Osteocyte (in vitro differentiated cells): ENCODE measurements around the gene CD200. TPM values are rescaled to one million over a fixed set of nuclear protein-coding genes. Genes with fewer than 3 reads are reported as not detected.

Experiments
- DNase-seq: peaks from one replicate; pipeline ENCODE4 v3.0.0; 2021; ENCODE audit warnings: mixed read lengths; ENCODE audit not compliant: unreplicated experiment; ENCODE audit errors: extremely low spot score
- H3K27ac Mint-ChIP-seq: one replicate; pipeline ENCODE4 v1.8.0; 2021; ENCODE audit warnings: mild to moderate bottlenecking, mixed read lengths; ENCODE audit not compliant: unreplicated experiment
- H3K27me3 Mint-ChIP-seq: one replicate; pipeline ENCODE4 v1.8.0; 2021; ENCODE audit warnings: mixed read lengths; ENCODE audit not compliant: unreplicated experiment
- H3K36me3 Mint-ChIP-seq: one replicate; pipeline ENCODE4 v1.8.0; 2021; ENCODE audit warnings: mixed read lengths; ENCODE audit not compliant: unreplicated experiment
- H3K4me1 Mint-ChIP-seq: one replicate; pipeline ENCODE4 v1.8.0; 2021; ENCODE audit warnings: mixed read lengths; ENCODE audit not compliant: unreplicated experiment
- H3K4me3 Mint-ChIP-seq: one replicate; pipeline ENCODE4 v1.8.0; 2021; ENCODE audit warnings: mild to moderate bottlenecking, moderate library complexity, mixed read lengths; ENCODE audit not compliant: unreplicated experiment
- H3K9me3 Mint-ChIP-seq: one replicate; pipeline ENCODE4 v1.8.0; 2021; ENCODE audit warnings: mixed read lengths; ENCODE audit not compliant: unreplicated experiment
- CTCF ChIP-seq: fragments of 200-600 bp; sonication (generic); IDR thresholded peaks from 2 replicates; pipeline ENCODE4 v1.5.0; 2021; ENCODE audit warnings: antibody characterized with exemption, mild to moderate bottlenecking, moderate library complexity
- total RNA-seq: library from RNA; stranded (reverse); gene quantifications from 2 replicates; pipeline ENCODE4 v1.2.1, GENCODE V29; 2021

CD200 gene
- total RNA-seq, 1 donor from 2014 or later, result 0.27 TPM

- TF ChIP-seq CTCF, result no peak
- peaks cover 9% of the 10 kb centered on the region for H3K27me3 Mint-ChIP-seq
Observed at GRCh38 chr3:112407888-112408702, 75.1 kb downstream of the CD200 start.

GRCh38 chr3:112409041-112409440, 76.1 kb downstream of the CD200 start:
- no peak for TF ChIP-seq CTCF
- no peaks in the 10 kb centered on the region for H3K4me1 Mint-ChIP-seq
- DNase-seq, result no peak
- H3K36me3 Mint-ChIP-seq, result no peaks in the 10 kb centered on the region
- no peak overlapping the region for H3K27ac Mint-ChIP-seq
- no peak overlapping the region for H3K4me3 Mint-ChIP-seq
- peaks cover 11% of the 10 kb centered on the region for H3K27me3 Mint-ChIP-seq
- H3K9me3 Mint-ChIP-seq, result no peaks in the 10 kb centered on the region

More at GRCh38 chr3:112407888-112408702, 75.1 kb downstream of the CD200 start:
- Mint-ChIP-seq H3K9me3 (no peaks in the 10 kb centered on the region), H3K4me3 (no peak overlapping the region), H3K36me3 (no peaks in the 10 kb centered on the region), H3K4me1 (no peaks in the 10 kb centered on the region), H3K27ac (no peak overlapping the region)
- no peak for DNase-seq

- H3K9me3 Mint-ChIP-seq, result no peaks in the 10 kb centered on the region
- TF ChIP-seq CTCF, result no peak
- no peak overlapping the region for H3K4me3 Mint-ChIP-seq
- H3K36me3 Mint-ChIP-seq, result no peaks in the 10 kb centered on the region
- no peak overlapping the region for H3K27ac Mint-ChIP-seq
- H3K27me3 Mint-ChIP-seq, result peaks cover 13% of the 10 kb centered on the region
- H3K4me1 Mint-ChIP-seq, result no peaks in the 10 kb centered on the region
- no peak for DNase-seq
Observed at GRCh38 chr3:112411425-112411824, 78.5 kb downstream of the CD200 start.

Other genes with a start within 250 kb of the CD200 start
- gene C3orf52, start 246.8 kb upstream of the CD200 start, total RNA-seq, result 1.0 and 1.4 TPM in 2 replicates
- gene GCSAM, start 199.9 kb upstream of the CD200 start, total RNA-seq, result not detected in 2 replicates
- not detected in 2 replicates for gene SLC9C1, start 38.9 kb upstream of the CD200 start, total RNA-seq
- not detected in 2 replicates for gene BTLA, start 166.3 kb downstream of the CD200 start, total RNA-seq
- 39.8 and 46.3 TPM in 2 replicates for gene ATG3, start 228.8 kb downstream of the CD200 start, total RNA-seq
- gene SLC35A5, start 228.9 kb downstream of the CD200 start, total RNA-seq, result 51.4 and 51.6 TPM in 2 replicates